HG03139 (cell line): ENCODE results near the gene CGB1.
"Not testable (repeated sequence)": the region's sequence is repeated elsewhere in the genome, so short reads cannot be mapped to it uniquely, and the experiment has no call there.

Experiments
- ATAC-seq: cut with Tn5 transposase; IDR thresholded peaks from one replicate; pipeline ENCODE4 v1.9.1; 2021; ENCODE audit not compliant: unreplicated experiment

The CGB1 gene

GRCh38 chr19:49058562-49058961 lies 21.9 kb upstream of the CGB1 start:
- no peak for ATAC-seq

DNA sequence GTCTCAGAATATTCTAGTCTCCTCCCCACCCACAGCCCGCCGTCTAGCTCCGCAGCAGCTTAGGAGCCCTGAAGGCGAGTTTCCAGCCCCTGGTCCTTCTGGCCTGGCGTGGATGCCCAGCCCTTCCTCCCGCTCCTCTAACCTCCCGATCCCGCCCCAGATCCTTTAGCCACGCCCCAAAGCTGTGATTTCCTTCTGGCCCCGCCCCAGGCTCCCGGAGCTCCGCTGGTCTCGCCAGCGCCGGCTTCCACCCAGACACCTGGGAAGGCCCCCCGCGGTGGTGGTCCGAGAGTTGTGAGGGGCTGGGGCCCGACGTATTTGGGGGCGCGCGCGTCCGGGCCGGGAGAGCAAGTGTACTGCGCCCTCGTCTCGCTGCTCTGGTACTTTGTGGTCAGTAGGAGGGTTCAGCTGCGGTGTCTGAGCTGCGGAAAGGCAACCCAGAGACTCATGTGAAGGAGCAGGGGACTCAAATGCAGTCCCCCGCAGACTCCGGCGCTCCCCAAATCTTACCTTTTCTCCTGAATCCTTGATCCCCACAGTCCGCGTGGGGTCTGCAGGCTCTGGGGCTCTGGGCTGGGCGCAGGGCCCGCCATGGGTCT lies 21.0 kb upstream of the CGB1 start, which contains the start of gene CGB7:
Gene CGB7 (minus strand): TSS at position 114 of the 599 bp plus-strand sequence. CDS start 2,374 bp downstream, outside the sequence.
- no peak for ATAC-seq

GRCh38 chr19:49056902-49057596 lies 20.4 kb upstream of the CGB1 start:
- ATAC-seq: not testable (repeated sequence)

DNA sequence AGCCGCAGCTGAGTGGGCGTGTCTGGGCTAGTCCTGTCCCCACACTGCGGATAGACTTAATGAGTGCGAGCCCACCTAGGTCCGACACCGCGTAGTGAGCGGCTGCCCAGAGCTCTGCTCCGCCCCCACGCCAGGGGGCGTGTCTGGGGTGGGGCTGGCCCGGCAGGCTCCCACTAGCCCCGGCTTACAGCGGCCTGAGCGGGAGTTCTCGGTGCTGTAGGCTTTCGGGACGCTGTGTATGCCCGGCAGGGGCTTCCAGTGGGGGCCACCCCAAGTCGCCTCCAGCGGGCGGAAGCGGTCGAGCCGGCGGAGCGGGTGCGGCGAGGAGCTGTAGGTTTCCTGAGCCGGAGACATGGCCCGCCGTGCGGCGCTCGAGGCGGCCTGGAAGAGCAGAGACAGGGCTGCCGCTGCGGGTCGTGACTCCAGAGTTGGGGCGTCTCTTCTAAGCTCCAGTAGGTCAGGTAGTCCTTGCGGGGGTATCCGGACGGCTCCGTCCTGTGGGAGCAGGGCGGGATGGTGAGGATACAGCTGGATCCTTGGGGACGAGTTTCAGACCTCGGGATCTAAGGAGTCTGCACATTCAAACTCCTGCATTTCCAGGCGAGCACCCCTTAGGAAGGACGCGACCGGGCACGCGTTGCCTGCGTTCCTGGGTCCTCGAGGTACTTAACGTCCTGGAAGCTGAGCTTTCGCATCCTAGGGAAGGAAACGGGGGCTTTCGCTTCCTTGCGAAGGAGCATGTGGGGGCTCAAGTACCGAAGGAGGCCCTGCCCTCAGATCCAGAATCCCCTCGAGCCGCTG lies 19.6 kb upstream of the CGB1 start:
- no peak for ATAC-seq

GRCh38 chr19:49050376-49051033 lies 13.8 kb upstream of the CGB1 start:
- ATAC-seq: not testable (repeated sequence)

DNA sequence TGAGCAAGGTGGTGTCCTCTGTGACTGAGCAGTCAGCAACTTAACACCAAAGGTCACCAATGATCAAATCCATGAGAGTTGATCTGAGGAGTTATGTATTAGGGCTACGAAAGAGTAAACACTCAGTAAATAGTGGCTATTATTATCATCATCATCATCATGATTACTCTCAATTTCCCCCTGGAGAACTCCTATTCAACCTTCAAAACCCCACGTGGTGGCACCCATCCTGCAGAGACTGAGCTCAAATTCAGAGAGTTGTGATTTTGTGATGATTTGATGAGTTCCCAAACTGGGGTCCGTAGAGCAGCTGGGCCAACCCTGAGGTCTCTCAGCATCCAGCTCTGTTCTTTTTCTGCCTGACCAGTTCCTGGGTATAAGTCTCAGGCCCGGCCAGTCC lies 13.1 kb upstream of the CGB1 start:
- not testable (repeated sequence) for ATAC-seq

GRCh38 chr19:49049011-49049410 lies 12.3 kb upstream of the CGB1 start, which contains the start of gene CGB8:
Gene CGB8, minus strand, starts transcription at chr19:49049111. Its CDS starts 372 bp downstream, at chr19:49048739.
- not testable (repeated sequence) for ATAC-seq

GRCh38 chr19:49043548-49043947 lies 6.9 kb upstream of the CGB1 start, which contains the start of gene CGB5:
Gene CGB5, plus strand, starts transcription at chr19:49043848. Its CDS starts 362 bp downstream, at chr19:49044210.
- ATAC-seq: not testable (repeated sequence)

DNA sequence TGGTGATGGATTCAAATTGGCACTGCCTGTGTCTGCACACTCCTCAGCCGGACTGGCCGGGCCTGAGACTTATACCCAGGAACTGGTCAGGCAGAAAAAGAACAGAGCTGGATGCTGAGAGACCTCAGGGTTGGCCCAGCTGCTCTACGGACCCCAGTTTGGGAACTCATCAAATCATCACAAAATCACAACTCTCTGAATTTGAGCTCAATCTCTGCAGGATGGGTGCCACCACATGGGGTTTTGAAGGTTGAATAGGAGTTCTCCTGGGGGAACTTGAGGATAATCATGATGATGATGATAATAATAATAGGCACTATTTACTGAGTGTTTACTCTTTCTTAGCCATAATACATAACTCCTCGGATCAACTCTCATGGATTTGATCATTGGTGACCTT lies 6.0 kb upstream of the CGB1 start:
- ATAC-seq: not testable (repeated sequence)

- no peak for ATAC-seq
Measured at GRCh38 chr19:49042177-49042576, 5.5 kb upstream of the CGB1 start.

GRCh38 chr19:49039736-49040135 lies 3.0 kb upstream of the CGB1 start:
- ATAC-seq: not testable (repeated sequence)

- not testable (repeated sequence) for ATAC-seq
Measured at GRCh38 chr19:49038557-49039276, 2.0 kb upstream of the CGB1 start.

GRCh38 chr19:49038111-49038510 lies 1.4 kb upstream of the CGB1 start:
- ATAC-seq: not testable (repeated sequence)

- not testable (repeated sequence) for ATAC-seq
Measured at GRCh38 chr19:49031642-49032301, 4.9 kb downstream of the CGB1 start, which contains the start of gene CGB2. Gene CGB2, plus strand, starts transcription at chr19:49031890. Its CDS starts 206 bp downstream, at chr19:49032096.

DNA sequence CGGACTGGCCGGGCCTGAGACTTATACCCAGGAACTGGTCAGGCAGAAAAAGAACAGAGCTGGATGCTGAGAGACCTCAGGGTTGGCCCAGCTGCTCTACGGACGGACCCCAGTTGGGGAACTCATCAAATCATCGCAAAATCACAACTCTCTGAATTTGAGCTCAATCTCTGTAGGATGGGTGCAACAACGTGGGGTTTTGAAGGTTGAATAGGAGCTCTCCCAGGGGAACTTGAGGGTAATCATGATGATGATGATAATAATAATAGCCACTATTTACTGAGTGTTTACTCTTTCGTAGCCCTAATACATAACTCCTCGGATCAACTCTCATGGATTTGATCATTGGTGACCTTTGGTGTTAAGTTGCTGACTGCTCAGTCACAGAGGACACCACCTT lies 6.4 kb downstream of the CGB1 start:
- not testable (repeated sequence) for ATAC-seq

DNA sequence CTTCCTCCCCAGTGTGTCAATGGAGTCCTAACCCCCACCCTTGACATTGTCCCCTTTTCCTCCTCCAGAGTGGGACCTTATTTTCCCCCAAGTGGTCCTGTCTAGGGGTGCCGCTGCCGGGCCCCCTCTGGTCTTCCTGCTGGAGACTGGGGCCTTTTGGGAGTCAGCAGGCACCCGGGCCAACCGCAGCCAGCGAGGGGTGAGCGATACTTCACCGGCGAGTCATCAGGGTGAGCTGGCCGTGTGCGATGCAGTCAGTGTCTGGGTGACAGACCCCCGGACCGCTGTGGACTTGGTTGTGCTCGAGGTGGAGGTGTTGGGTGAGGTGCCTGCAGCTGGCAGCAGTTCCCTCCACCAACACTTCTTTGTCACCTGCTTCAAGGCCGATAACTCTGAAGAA lies 6.9 kb downstream of the CGB1 start:
- not testable (repeated sequence) for ATAC-seq

- ATAC-seq: not testable (repeated sequence)
Measured at GRCh38 chr19:49028686-49029085, 8.0 kb downstream of the CGB1 start.

DNA sequence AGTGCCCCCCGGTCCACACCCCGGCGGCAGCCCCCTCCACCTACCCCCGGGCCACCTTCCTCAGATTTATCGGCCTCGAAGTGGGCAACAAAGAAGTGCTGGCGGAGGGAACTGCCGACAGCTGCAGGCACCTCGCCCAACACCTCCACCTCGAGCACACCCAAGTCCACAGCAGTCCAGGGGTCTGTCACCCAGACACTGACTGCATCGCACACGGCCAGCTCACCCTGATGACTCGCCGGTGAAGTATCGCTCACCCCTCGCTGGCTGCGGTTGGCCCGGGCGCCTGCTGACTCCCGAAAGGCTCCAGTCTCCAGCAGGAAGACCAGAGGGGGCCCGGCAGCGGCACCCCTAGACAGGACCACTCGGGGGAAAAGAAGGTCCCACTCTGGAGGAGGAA lies 11.1 kb downstream of the CGB1 start:
- not testable (repeated sequence) for ATAC-seq

GRCh38 chr19:49025088-49025487 lies 11.6 kb downstream of the CGB1 start:
- ATAC-seq: not testable (repeated sequence)

- ATAC-seq: not testable (repeated sequence)
Measured at GRCh38 chr19:49024233-49024632, 12.5 kb downstream of the CGB1 start, which contains the start of gene CGB3. Gene CGB3, minus strand, starts transcription at chr19:49024333. Its CDS starts 362 bp downstream, at chr19:49023971.
